Middle frontal gyrus (tissue), 1 donor: ENCODE data around the gene SMIM8.
A peak's percentile ranks its signal among the peaks of the same experiment; 100 is the strongest.
"Not testable (repeated sequence)": the region's sequence is repeated elsewhere in the genome, so short reads cannot be mapped to it uniquely, and the experiment has no call there.

Experiments used
- DNase-seq: peaks from one replicate; pipeline ENCODE4 v3.0.0-alpha.2; 2015; ENCODE audit warnings: low spot score; ENCODE audit errors: extremely low spot score

Gene SMIM8

GRCh38 chr6:87322304-87323212 lies at the start of gene SMIM8:
Gene SMIM8, plus strand, starts transcription at chr6:87322588. Its CDS starts 14,444 bp downstream, at chr6:87337032.
- DNase-seq: peak; percentile 46

GRCh38 chr6:87274660-87275274 lies 47.6 kb upstream of the SMIM8 start:
- DNase-seq: no peak

- no peak for DNase-seq
Measured at GRCh38 chr6:87276624-87277023, 45.8 kb upstream of the SMIM8 start.

- no peak for DNase-seq
Measured at GRCh38 chr6:87277123-87277522, 45.3 kb upstream of the SMIM8 start.

GRCh38 chr6:87279196-87279595 lies 43.2 kb upstream of the SMIM8 start:
- no peak for DNase-seq

GRCh38 chr6:87281426-87281825 lies 41.0 kb upstream of the SMIM8 start:
- DNase-seq: no peak

- DNase-seq: no peak
Measured at GRCh38 chr6:87282743-87283142, 39.6 kb upstream of the SMIM8 start.

- no peak for DNase-seq
Measured at GRCh38 chr6:87283461-87283860, 38.9 kb upstream of the SMIM8 start.

- DNase-seq: no peak
Measured at GRCh38 chr6:87287251-87287650, 35.1 kb upstream of the SMIM8 start.

GRCh38 chr6:87289571-87289970 lies 32.8 kb upstream of the SMIM8 start:
- no peak for DNase-seq

- no peak for DNase-seq
Measured at GRCh38 chr6:87291883-87292282, 30.5 kb upstream of the SMIM8 start.

GRCh38 chr6:87293526-87293925 lies 28.9 kb upstream of the SMIM8 start:
- DNase-seq: no peak

- DNase-seq: no peak
Measured at GRCh38 chr6:87297119-87297518, 25.3 kb upstream of the SMIM8 start.

GRCh38 chr6:87301277-87301676 lies 21.1 kb upstream of the SMIM8 start:
- not testable (repeated sequence) for DNase-seq

GRCh38 chr6:87308970-87309369 lies 13.4 kb upstream of the SMIM8 start:
- DNase-seq: no peak

GRCh38 chr6:87312860-87313259 lies 9.5 kb upstream of the SMIM8 start:
- DNase-seq: no peak

- no peak for DNase-seq
Measured at GRCh38 chr6:87315071-87315470, 7.3 kb upstream of the SMIM8 start.

GRCh38 chr6:87319271-87319987 lies 3.0 kb upstream of the SMIM8 start:
- no peak for DNase-seq

- not testable (repeated sequence) for DNase-seq
Measured at GRCh38 chr6:87323880-87324279, 1.5 kb downstream of the SMIM8 start.

- DNase-seq: no peak
Measured at GRCh38 chr6:87330961-87331360, 8.6 kb downstream of the SMIM8 start.

- DNase-seq: no peak
Measured at GRCh38 chr6:87333033-87333432, 10.6 kb downstream of the SMIM8 start.

- no peak for DNase-seq
Measured at GRCh38 chr6:87333591-87334181, 11.3 kb downstream of the SMIM8 start.
